ENCODE results near the gene HNRNPK. TPM values are rescaled to one million over a fixed set of nuclear protein-coding genes. Genes with fewer than 3 reads are reported as not detected.
A peak's percentile ranks its signal among the peaks of the same experiment; 100 is the strongest.

HNRNPK gene
- total RNA-seq, 1 experiment from 2014 or later, result 825 TPM

DNA sequence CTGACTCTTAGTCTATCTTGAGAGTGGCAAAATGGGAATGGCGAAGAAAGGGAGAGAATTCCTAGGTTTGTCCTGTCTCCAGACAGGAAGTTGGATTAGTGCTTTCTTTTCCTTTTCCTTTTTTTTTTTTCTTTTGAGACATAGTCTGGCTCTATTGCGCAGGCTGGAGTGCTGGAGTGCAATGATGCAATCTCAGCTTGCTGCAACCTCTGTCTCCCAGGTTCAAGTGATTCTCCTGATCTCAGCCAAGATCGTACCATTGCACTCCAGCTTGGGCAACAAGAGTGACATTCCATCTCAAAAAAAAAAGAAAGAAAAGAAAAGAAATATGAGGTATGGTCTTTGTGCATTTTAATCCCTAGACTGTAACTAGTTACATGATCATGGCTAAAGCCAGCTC lies 46.2 kb downstream of the HNRNPK start:
- CTCF ChIA-PET, result interaction anchor here (0.6 to 4.3 kb wide), 6 partner anchors 13 to 1290 kb away, joined by 3 to 64 read pairs (median 4); partner anchors contain the start of gene KIF27

DNA sequence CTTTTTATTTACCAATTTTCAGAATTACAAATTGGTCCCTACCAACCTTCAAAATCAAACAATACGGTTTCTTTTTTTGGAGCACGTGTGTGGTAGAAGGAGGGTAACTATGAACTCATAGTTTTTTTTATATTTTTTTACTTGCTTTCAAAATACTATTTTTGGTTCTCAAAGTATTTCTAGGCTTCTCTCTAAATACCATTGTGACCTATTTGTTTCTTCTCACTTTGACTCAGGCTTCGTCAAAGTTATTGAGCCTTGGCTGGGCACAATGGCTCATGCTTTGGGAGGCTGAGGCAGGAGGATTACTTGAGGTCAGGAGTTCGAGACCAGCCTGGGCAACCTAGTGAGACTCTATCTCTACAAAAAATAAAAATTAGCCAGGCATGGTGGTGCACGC lies 47.2 kb downstream of the HNRNPK start:
- no peak for DNase-seq (ENCODE audit: unreplicated experiment)
- H3K9me3 Mint-ChIP-seq (ENCODE audit: unreplicated experiment), result no peaks in the 10 kb centered on the region
- no TSS peak for BruUV-seq (replicated peaks)
- peaks cover 49% of the 10 kb centered on the region for H3K4me1 Mint-ChIP-seq (ENCODE audit: insufficient read depth, unreplicated experiment)
- H3K27me3 Mint-ChIP-seq (ENCODE audit: insufficient read depth, unreplicated experiment), result no peaks in the 10 kb centered on the region
- intact Hi-C loops (cut with micrococcal nuclease), result no loop called here
- H3K4me3 Mint-ChIP-seq (ENCODE audit: unreplicated experiment), result no peak overlapping the region
- H3K36me3 Mint-ChIP-seq (ENCODE audit: insufficient read depth, unreplicated experiment), result no peaks in the 10 kb centered on the region
- ChIA-PET CTCF (interaction anchor here (0.6 to 2.4 kb wide), 4 partner anchors 12 to 383 kb away, joined by 3 to 11 read pairs (median 4); partner anchors contain the start of gene KIF27), POLR2A (interaction anchor here (0.6 to 5.0 kb wide), 9 partner anchors 8 to 1930 kb away, joined by 3 to 79 read pairs (median 6); partner anchors contain the start of genes HNRNPK, KIF27, RMI1 and UBQLN1)
- H3K27ac Mint-ChIP-seq (ENCODE audit: low read depth, unreplicated experiment), result no peak overlapping the region
- TF ChIP-seq, protein P1, sequence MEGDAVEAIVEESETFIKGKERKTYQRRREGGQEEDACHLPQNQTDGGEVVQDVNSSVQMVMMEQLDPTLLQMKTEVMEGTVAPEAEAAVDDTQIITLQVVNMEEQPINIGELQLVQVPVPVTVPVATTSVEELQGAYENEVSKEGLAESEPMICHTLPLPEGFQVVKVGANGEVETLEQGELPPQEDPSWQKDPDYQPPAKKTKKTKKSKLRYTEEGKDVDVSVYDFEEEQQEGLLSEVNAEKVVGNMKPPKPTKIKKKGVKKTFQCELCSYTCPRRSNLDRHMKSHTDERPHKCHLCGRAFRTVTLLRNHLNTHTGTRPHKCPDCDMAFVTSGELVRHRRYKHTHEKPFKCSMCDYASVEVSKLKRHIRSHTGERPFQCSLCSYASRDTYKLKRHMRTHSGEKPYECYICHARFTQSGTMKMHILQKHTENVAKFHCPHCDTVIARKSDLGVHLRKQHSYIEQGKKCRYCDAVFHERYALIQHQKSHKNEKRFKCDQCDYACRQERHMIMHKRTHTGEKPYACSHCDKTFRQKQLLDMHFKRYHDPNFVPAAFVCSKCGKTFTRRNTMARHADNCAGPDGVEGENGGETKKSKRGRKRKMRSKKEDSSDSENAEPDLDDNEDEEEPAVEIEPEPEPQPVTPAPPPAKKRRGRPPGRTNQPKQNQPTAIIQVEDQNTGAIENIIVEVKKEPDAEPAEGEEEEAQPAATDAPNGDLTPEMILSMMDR (IDR thresholded peaks at IDR 0.05; ENCODE audit: unreplicated experiment), result no peak

More for the DNA sequence above, 46.2 kb downstream of the HNRNPK start:
- TF ChIP-seq, protein P1 (IDR thresholded peaks at IDR 0.05; ENCODE audit: unreplicated experiment), result no peak
- BruUV-seq (replicated peaks), result no TSS peak
- intact Hi-C loops (cut with micrococcal nuclease), result loop anchor here (1.0 to 2.0 kb wide), 2 partner anchors 12 to 47 kb away; partner anchors contain the start of genes HNRNPK, KIF27 and RMI1
- peak overlapping the region; percentile 89 for H3K27ac Mint-ChIP-seq (ENCODE audit: low read depth, unreplicated experiment)
- no peaks in the 10 kb centered on the region for H3K36me3 Mint-ChIP-seq (ENCODE audit: insufficient read depth, unreplicated experiment)
- H3K9me3 Mint-ChIP-seq (ENCODE audit: unreplicated experiment), result no peaks in the 10 kb centered on the region
- peaks cover 52% of the 10 kb centered on the region for H3K4me1 Mint-ChIP-seq (ENCODE audit: insufficient read depth, unreplicated experiment)
- H3K27me3 Mint-ChIP-seq (ENCODE audit: insufficient read depth, unreplicated experiment), result no peaks in the 10 kb centered on the region
- POLR2A ChIA-PET, result interaction anchor here (0.6 to 5.0 kb wide), 9 partner anchors 9 to 333 kb away, joined by 3 to 79 read pairs (median 6); partner anchors contain the start of genes HNRNPK, KIF27 and RMI1
- peak; percentile 91 for DNase-seq (ENCODE audit: unreplicated experiment)
- peak overlapping the region; percentile 80 for H3K4me3 Mint-ChIP-seq (ENCODE audit: unreplicated experiment)

DNA sequence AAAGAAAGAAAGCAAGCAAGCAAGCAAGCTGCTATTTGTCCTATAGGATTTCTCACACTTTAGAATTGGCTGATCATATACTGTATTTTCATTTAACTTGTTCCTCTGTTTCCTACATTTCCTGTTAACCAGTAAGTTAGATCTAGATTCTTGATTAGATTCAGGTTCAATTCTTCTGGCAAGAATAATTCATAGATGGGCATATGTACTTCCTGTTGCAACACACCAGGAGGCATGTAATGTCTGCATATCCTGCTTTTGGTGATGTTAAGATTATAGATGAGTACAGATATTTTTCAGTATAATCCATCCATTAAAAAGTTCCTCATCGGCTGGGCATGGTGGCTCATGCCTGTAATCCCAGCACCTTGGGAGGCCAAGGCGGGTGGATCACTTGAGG lies 48.0 kb downstream of the HNRNPK start:
- Mint-ChIP-seq H3K27me3 (ENCODE audit: insufficient read depth, unreplicated experiment) (no peaks in the 10 kb centered on the region), H3K9me3 (ENCODE audit: unreplicated experiment) (no peaks in the 10 kb centered on the region), H3K4me3 (ENCODE audit: unreplicated experiment) (no peak overlapping the region), H3K36me3 (ENCODE audit: insufficient read depth, unreplicated experiment) (no peaks in the 10 kb centered on the region), H3K27ac (ENCODE audit: low read depth, unreplicated experiment) (peak overlapping the region; percentile 89), H3K4me1 (ENCODE audit: insufficient read depth, unreplicated experiment) (peaks cover 45% of the 10 kb centered on the region)
- TF ChIP-seq, protein P1 (IDR thresholded peaks at IDR 0.05; ENCODE audit: unreplicated experiment), result no peak
- intact Hi-C loops (cut with micrococcal nuclease), result no loop called here
- ChIA-PET CTCF (interaction anchor here (0.5 to 2.4 kb wide), 6 partner anchors 11 to 529 kb away, joined by 3 to 11 read pairs (median 4); partner anchors contain the start of gene KIF27), POLR2A (interaction anchor here (0.7 to 4.6 kb wide), 3 partner anchors 11 to 1931 kb away, joined by 3 to 79 read pairs (median 3); partner anchors contain the start of genes KIF27 and UBQLN1)
- DNase-seq (ENCODE audit: unreplicated experiment), result peak; percentile 24
- no TSS peak for BruUV-seq (replicated peaks)

GRCh38 chr9:83930881-83931280 lies 49.1 kb downstream of the HNRNPK start:
- no peaks in the 10 kb centered on the region for H3K27me3 Mint-ChIP-seq (ENCODE audit: insufficient read depth, unreplicated experiment)
- intact Hi-C loops (cut with micrococcal nuclease), result no loop called here
- POLR2A ChIA-PET, result interaction anchor here (0.9 to 1.7 kb wide), 3 partner anchors 10 to 209 kb away, joined by 3 to 13 read pairs (median 4); partner anchors contain the start of gene KIF27
- no peaks in the 10 kb centered on the region for H3K9me3 Mint-ChIP-seq (ENCODE audit: unreplicated experiment)
- TF ChIP-seq, protein P1 (IDR thresholded peaks at IDR 0.05; ENCODE audit: unreplicated experiment), result no peak
- peaks cover 35% of the 10 kb centered on the region for H3K4me1 Mint-ChIP-seq (ENCODE audit: insufficient read depth, unreplicated experiment)
- no TSS peak for BruUV-seq (replicated peaks)
- H3K4me3 Mint-ChIP-seq (ENCODE audit: unreplicated experiment), result no peak overlapping the region
- no peaks in the 10 kb centered on the region for H3K36me3 Mint-ChIP-seq (ENCODE audit: insufficient read depth, unreplicated experiment)
- CTCF ChIA-PET, result no interaction called here
- H3K27ac Mint-ChIP-seq (ENCODE audit: low read depth, unreplicated experiment), result peak overlapping the region; percentile 89
- DNase-seq (ENCODE audit: unreplicated experiment), result no peak

Measured in MCF 10A (cell line).